ENCODE results near the gene STK10.

The STK10 gene

DNA sequence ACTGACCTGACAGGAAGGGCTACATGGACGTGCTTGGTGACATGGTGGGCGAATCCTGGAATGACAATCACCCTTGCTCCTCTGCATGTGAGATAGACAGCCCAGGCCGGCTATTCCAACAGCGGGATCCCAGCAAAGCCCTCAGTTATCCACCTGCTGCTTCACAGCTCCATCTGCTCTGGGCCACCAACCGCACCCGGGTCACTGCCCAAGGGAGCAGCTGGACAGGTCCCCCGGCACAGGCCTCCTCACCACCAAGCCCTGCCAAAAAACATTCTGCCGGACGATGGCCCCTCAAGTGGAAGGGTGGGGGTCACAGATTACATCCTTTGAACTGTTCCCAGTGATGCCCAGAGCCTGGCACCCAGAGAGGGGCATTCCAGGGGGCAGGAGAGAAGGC lies 39.6 kb downstream of the STK10 start:
- H3K27ac ChIP-seq (ENCODE audit: low read length), result no peak overlapping the region
- H3K27me3 ChIP-seq (ENCODE audit: low read depth, low read length), result no peaks in the 10 kb centered on the region
- no peak overlapping the region for H3K4me3 ChIP-seq (ENCODE audit: low read depth in 1 of 2, low read length in 2 of 2)
- H3K4me1 ChIP-seq (ENCODE audit: control insufficient read depth in 1 of 2, insufficient read depth in 2 of 2, low read length in 2 of 2), result peaks cover 0 to 4% of the 10 kb centered on the region in 2 donors
- no peaks in the 10 kb centered on the region for H3K9me3 ChIP-seq (ENCODE audit: control insufficient read depth in 1 of 2, low read length in 2 of 2)
- no peaks in the 10 kb centered on the region for H3K36me3 ChIP-seq (ENCODE audit: control insufficient read depth in 1 of 2, insufficient read depth in 2 of 2, low read length in 2 of 2)

DNA sequence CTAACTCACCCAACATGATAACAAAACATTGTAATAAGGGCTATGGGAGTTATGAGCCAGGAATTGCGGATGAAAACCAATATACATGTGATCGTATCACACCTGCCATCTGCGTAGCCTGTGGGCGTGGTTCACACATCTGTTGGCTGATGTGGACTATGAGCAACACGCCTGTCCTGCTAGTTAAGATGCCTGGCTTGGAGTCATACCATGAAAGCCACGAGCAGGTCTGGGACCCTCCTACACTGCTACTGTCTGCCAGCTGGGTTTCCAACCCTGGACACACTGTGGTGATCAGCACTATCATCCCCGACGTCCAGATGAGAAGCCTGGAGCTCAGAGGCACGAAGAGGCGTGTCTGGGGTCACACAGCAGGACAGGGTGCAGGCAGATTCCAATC lies 40.2 kb downstream of the STK10 start:
- Histone ChIP-seq H3K36me3 (ENCODE audit: control insufficient read depth in 1 of 2, insufficient read depth in 2 of 2, low read length in 2 of 2) (no peaks in the 10 kb centered on the region), H3K9me3 (ENCODE audit: control insufficient read depth in 1 of 2, low read length in 2 of 2) (no peaks in the 10 kb centered on the region), H3K4me3 (ENCODE audit: low read depth in 1 of 2, low read length in 2 of 2) (no peak overlapping the region), H3K4me1 (ENCODE audit: control insufficient read depth in 1 of 2, insufficient read depth in 2 of 2, low read length in 2 of 2) (peaks cover 0 to 4% of the 10 kb centered on the region in 2 donors), H3K27me3 (ENCODE audit: low read depth, low read length) (no peaks in the 10 kb centered on the region), H3K27ac (ENCODE audit: low read length) (no peak overlapping the region)

DNA sequence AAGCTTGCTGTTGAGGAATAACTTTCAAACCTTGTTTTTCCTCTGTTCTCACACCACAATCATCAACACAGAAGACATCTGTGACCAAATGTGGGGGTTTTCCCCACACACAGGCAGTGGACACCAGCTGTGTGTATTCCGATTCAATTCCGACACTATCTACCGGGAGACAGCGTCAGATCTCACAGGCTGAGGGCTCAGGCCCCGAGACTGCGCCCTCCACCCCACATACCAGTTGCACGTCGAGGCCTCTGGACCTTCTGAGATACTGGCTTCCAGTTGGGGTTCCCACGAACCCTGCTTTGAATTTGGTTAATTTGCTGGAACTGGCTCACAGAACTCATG lies 41.3 kb downstream of the STK10 start:
- Histone ChIP-seq H3K4me3 (ENCODE audit: low read depth in 1 of 2, low read length in 2 of 2) (no peak overlapping the region), H3K9me3 (ENCODE audit: control insufficient read depth in 1 of 2, low read length in 2 of 2) (no peaks in the 10 kb centered on the region), H3K27me3 (ENCODE audit: low read depth, low read length) (no peaks in the 10 kb centered on the region), H3K4me1 (ENCODE audit: control insufficient read depth in 1 of 2, insufficient read depth in 2 of 2, low read length in 2 of 2) (peaks cover 0 to 4% of the 10 kb centered on the region in 2 donors), H3K36me3 (ENCODE audit: control insufficient read depth in 1 of 2, insufficient read depth in 2 of 2, low read length in 2 of 2) (no peaks in the 10 kb centered on the region), H3K27ac (ENCODE audit: low read length) (no peak overlapping the region)

DNA sequence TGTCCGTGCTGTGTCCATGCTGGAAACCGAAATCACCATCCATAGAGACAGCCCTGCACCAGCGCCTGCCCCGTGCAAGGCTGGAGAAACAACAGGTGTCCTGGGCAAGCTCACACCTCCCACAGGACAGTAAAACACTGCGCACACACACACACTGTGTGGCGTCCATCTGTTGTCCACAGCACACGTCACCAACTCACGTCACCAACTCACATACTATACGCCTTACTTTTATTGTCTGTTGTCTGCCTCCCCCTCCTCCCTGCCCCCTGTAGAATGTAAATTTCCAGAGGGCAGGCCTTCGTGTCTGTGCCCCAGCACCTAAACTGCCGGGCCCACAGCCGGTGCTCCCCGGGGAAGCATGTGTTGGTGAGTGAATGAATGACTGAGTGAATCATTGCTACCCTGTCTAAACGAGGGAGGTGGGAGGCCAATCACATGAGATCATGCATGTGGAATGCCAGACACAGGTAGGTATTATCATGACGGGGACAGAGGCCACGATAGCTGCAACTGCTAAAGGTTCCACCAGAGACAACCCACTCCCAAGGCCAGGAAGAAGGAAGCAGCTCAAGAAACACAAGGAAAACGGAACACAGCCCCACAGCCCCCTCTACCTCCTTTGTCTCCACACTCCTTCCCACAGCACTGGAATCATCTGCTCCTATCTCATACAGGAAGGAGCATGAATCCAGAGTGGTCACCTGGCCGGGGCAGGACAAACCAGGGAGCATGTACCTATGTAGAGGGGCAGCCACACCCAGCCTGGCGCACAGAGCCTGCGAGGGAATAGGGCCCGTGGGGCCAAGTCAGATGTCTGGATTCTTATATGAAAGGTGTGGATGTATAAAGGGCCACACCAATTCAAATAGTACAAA lies 41.9 kb downstream of the STK10 start:
- Histone ChIP-seq H3K9me3 (ENCODE audit: control insufficient read depth in 1 of 2, low read length in 2 of 2) (no peaks in the 10 kb centered on the region), H3K27me3 (ENCODE audit: low read depth, low read length) (no peaks in the 10 kb centered on the region), H3K36me3 (ENCODE audit: control insufficient read depth in 1 of 2, insufficient read depth in 2 of 2, low read length in 2 of 2) (no peaks in the 10 kb centered on the region), H3K4me1 (ENCODE audit: control insufficient read depth in 1 of 2, insufficient read depth in 2 of 2, low read length in 2 of 2) (peaks cover 0 to 4% of the 10 kb centered on the region in 2 donors), H3K4me3 (ENCODE audit: low read depth in 1 of 2, low read length in 2 of 2) (no peak overlapping the region), H3K27ac (ENCODE audit: low read length) (no peak overlapping the region)

DNA sequence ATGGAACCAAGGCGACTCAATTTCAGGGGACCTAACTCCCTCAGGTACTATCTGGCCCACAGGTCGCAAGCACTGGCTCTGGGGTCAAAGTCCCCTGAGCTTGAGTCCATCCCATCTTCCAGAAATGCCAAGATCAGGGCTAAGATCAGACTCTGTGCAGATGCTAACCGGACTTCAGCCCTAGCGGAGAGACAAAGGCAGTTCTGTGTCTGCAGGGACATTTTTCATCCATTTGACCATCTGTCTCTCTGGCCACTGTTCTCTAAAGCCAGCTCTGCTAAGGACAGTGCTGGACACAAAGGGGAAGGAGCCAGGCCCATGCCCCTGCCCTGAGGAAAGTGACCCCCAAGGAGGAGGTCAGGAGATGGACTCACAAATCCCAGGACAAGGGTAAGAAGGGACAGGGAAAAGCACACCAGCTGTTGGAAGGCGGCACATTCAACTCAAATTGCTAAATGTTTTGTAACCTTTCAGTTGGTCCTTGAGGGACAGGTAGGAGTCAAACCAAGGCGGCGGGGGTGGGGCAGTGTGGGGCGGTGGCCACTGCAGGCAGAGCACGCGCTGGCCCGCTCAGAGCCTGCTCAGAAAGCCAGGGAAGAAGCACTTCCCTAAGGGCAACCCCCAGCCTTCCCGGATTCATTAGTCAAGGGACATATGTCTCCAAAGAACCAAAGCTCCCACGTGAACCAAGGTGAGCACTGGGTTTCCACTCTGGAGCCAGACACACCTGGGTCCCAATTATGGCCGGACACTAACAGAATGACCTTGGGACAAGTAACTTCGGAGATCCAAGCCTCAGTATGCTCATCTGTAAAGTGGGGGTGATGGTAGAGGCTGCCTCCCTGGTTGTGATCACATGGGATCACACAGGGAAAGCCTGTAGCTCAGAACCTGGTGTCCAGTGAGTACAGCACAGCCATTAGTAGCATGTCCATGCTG lies 42.8 kb downstream of the STK10 start:
- no peaks in the 10 kb centered on the region for H3K4me1 ChIP-seq (ENCODE audit: control insufficient read depth in 1 of 2, insufficient read depth in 2 of 2, low read length in 2 of 2)
- H3K36me3 ChIP-seq (ENCODE audit: control insufficient read depth in 1 of 2, insufficient read depth in 2 of 2, low read length in 2 of 2), result no peaks in the 10 kb centered on the region
- no peaks in the 10 kb centered on the region for H3K9me3 ChIP-seq (ENCODE audit: control insufficient read depth in 1 of 2, low read length in 2 of 2)
- no peaks in the 10 kb centered on the region for H3K27me3 ChIP-seq (ENCODE audit: low read depth, low read length)
- no peak overlapping the region for H3K4me3 ChIP-seq (ENCODE audit: low read depth in 1 of 2, low read length in 2 of 2)
- H3K27ac ChIP-seq (ENCODE audit: low read length), result no peak overlapping the region

DNA sequence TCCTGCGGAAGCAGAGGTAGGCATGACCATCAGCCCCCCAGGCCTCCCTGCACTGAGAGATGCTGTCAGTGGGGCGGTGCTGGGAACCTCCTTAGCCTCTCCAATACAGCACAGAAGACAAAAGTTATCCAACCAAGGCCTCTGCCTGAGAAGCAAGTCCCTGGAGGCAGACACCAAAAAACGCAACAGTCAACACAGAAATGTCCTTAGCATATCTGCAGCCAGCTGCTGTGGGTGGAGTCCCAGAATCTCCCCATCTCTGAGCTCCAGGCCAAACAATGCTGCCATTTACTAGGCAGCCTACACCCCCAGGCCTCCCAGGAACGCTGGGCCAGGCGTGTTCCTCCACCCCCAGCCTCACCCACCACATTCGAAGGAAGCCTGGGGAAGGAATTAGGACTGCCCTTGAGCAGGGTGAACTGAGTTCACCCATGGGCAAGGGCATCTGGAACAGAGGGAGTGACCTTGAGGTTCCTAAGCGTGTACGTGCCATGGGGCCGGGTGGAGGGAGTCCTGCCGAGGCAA lies 43.7 kb downstream of the STK10 start:
- no peaks in the 10 kb centered on the region for H3K36me3 ChIP-seq (ENCODE audit: control insufficient read depth in 1 of 2, insufficient read depth in 2 of 2, low read length in 2 of 2)
- H3K27me3 ChIP-seq (ENCODE audit: low read depth, low read length), result no peaks in the 10 kb centered on the region
- H3K4me3 ChIP-seq (ENCODE audit: low read depth in 1 of 2, low read length in 2 of 2), result no peak overlapping the region
- H3K9me3 ChIP-seq (ENCODE audit: control insufficient read depth in 1 of 2, low read length in 2 of 2), result no peaks in the 10 kb centered on the region
- no peaks in the 10 kb centered on the region for H3K4me1 ChIP-seq (ENCODE audit: control insufficient read depth in 1 of 2, insufficient read depth in 2 of 2, low read length in 2 of 2)
- H3K27ac ChIP-seq (ENCODE audit: low read length), result no peak overlapping the region

DNA sequence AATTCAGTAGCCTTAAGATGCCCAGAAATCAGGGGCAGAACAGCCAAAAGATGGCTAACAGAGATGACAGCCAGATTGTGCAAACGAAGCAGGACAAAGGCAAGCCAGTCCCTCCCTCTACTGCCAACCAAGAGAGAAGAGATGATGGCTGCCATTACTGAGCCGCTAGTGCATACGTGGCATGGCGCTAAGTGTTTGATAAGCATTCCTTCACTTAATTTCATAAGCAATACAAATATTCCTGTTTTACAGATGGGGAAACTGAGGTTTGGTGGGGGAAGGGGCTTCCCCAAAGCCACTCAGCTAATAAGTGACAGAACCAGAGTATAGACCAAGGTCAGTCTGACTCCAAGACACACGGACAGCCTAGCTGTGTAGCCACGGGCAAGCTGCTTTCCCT lies 44.1 kb downstream of the STK10 start:
- no peaks in the 10 kb centered on the region for H3K36me3 ChIP-seq (ENCODE audit: control insufficient read depth in 1 of 2, insufficient read depth in 2 of 2, low read length in 2 of 2)
- H3K27me3 ChIP-seq (ENCODE audit: low read depth, low read length), result no peaks in the 10 kb centered on the region
- no peaks in the 10 kb centered on the region for H3K4me1 ChIP-seq (ENCODE audit: control insufficient read depth in 1 of 2, insufficient read depth in 2 of 2, low read length in 2 of 2)
- no peak overlapping the region for H3K27ac ChIP-seq (ENCODE audit: low read length)
- no peak overlapping the region for H3K4me3 ChIP-seq (ENCODE audit: low read depth in 1 of 2, low read length in 2 of 2)
- no peaks in the 10 kb centered on the region for H3K9me3 ChIP-seq (ENCODE audit: control insufficient read depth in 1 of 2, low read length in 2 of 2)

DNA sequence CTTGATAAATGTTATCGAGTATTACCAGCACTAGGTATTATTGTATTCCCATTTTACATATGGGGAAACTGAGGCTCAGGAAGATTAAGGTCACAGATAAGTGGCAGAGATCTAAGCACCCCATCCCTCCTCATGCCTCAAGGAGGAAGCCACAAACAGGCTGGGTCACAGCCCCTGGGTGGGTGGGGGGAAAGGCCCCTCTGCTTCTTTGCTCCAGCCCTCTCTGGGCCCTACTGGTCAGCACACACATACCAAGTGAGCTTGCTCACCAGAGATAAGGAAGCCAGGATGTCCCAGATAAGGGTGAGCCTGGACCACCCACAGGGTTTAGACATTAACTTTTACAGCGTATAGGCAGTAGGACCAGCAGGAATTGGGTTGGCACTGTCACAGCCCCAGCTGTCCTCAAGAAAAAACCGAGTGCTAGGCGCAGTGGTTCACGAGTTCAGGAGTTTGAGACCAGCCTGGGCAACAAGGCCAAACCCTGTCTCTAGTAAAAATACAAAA lies 45.3 kb downstream of the STK10 start:
- no peaks in the 10 kb centered on the region for H3K27me3 ChIP-seq (ENCODE audit: low read depth, low read length)
- H3K4me3 ChIP-seq (ENCODE audit: low read depth in 1 of 2, low read length in 2 of 2), result no peak overlapping the region
- no peaks in the 10 kb centered on the region for H3K9me3 ChIP-seq (ENCODE audit: control insufficient read depth in 1 of 2, low read length in 2 of 2)
- no peaks in the 10 kb centered on the region for H3K4me1 ChIP-seq (ENCODE audit: control insufficient read depth in 1 of 2, insufficient read depth in 2 of 2, low read length in 2 of 2)
- H3K36me3 ChIP-seq (ENCODE audit: control insufficient read depth in 1 of 2, insufficient read depth in 2 of 2, low read length in 2 of 2), result no peaks in the 10 kb centered on the region
- no peak overlapping the region for H3K27ac ChIP-seq (ENCODE audit: low read length)

DNA sequence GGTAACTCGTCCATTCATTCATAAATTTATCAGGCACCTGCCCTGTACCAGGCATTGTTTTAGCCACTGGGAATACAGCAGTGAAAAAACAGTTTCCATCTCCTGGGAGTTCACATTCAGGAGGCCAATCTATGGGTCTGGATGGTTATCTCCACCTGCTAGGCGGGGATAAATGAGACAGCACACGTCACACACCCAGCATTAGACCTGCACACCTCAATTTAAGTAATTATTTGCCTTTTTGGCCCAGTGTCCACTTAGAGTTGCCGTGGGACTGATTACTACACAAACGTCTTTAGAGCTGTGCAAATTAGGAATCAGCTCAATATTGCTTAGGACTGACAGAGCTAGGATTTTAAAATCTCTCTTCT lies 46.1 kb downstream of the STK10 start:
- no peaks in the 10 kb centered on the region for H3K9me3 ChIP-seq (ENCODE audit: control insufficient read depth in 1 of 2, low read length in 2 of 2)
- no peak overlapping the region for H3K4me3 ChIP-seq (ENCODE audit: low read depth in 1 of 2, low read length in 2 of 2)
- no peaks in the 10 kb centered on the region for H3K27me3 ChIP-seq (ENCODE audit: low read depth, low read length)
- H3K4me1 ChIP-seq (ENCODE audit: control insufficient read depth in 1 of 2, insufficient read depth in 2 of 2, low read length in 2 of 2), result no peaks in the 10 kb centered on the region
- H3K36me3 ChIP-seq (ENCODE audit: control insufficient read depth in 1 of 2, insufficient read depth in 2 of 2, low read length in 2 of 2), result no peaks in the 10 kb centered on the region
- no peak overlapping the region for H3K27ac ChIP-seq (ENCODE audit: low read length)

DNA sequence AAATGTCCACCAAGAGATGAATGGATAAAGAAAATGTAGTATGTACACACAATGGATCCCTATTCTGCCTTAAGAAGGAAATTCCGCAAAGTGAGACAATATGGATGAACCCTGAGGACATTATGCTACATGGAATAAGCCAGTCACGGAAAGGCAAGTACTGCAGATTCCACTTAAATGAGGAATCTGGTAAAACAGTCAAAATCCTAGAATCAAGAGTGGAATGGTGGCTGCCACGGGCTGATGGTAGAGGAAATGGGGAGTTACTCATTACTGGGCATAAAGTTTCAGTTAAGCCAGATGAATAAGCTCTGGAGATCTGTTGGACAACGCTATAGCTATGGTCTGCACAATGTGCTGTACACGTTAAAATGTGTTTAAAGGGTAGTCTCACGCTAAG lies 47.2 kb downstream of the STK10 start:
- H3K27ac ChIP-seq (ENCODE audit: low read length), result no peak overlapping the region
- H3K4me3 ChIP-seq (ENCODE audit: low read depth in 1 of 2, low read length in 2 of 2), result no peak overlapping the region
- no peaks in the 10 kb centered on the region for H3K27me3 ChIP-seq (ENCODE audit: low read depth, low read length)
- no peaks in the 10 kb centered on the region for H3K9me3 ChIP-seq (ENCODE audit: control insufficient read depth in 1 of 2, low read length in 2 of 2)
- H3K4me1 ChIP-seq (ENCODE audit: control insufficient read depth in 1 of 2, insufficient read depth in 2 of 2, low read length in 2 of 2), result no peaks in the 10 kb centered on the region
- H3K36me3 ChIP-seq (ENCODE audit: control insufficient read depth in 1 of 2, insufficient read depth in 2 of 2, low read length in 2 of 2), result no peaks in the 10 kb centered on the region

DNA sequence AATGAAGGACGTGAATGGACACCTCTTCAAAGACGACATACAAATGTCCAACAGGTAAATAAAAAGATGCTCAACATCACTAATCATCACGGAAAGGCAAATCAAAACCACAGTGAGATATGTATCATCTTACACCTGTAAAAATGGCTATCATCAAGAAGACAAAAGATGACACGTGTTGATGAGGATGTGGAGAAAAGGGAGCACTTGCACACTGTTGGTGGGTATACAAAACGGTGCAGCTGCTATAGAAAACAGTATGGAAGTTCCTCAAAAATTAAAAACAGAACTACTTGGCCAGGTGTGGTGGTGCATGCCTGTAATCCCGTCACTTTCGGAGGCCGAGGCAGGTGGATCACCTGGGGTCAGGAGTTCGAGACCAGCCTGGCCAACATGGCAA lies 47.9 kb downstream of the STK10 start:
- no peaks in the 10 kb centered on the region for H3K27me3 ChIP-seq (ENCODE audit: low read depth, low read length)
- no peaks in the 10 kb centered on the region for H3K4me1 ChIP-seq (ENCODE audit: control insufficient read depth in 1 of 2, insufficient read depth in 2 of 2, low read length in 2 of 2)
- H3K9me3 ChIP-seq (ENCODE audit: control insufficient read depth in 1 of 2, low read length in 2 of 2), result no peaks in the 10 kb centered on the region
- H3K27ac ChIP-seq (ENCODE audit: low read length), result no peak overlapping the region
- no peak overlapping the region for H3K4me3 ChIP-seq (ENCODE audit: low read depth in 1 of 2, low read length in 2 of 2)
- no peaks in the 10 kb centered on the region for H3K36me3 ChIP-seq (ENCODE audit: control insufficient read depth in 1 of 2, insufficient read depth in 2 of 2, low read length in 2 of 2)

Data from muscle layer of duodenum (tissue), 2 donors.